Astrocyte (in vitro differentiated cells and primary cell): ENCODE measurements around the gene FAM151A.

Experiments
- CTCF ChIP-seq: IDR thresholded peaks from 2 replicates; pipeline ENCODE4 v1.5.1; 2011; ENCODE audit warnings: low read depth, mild to moderate bottlenecking, inconsistent platforms, low read length, moderate library complexity; ENCODE audit not compliant: insufficient read depth
- EZH2 ChIP-seq: IDR thresholded peaks from 2 replicates; pipeline ENCODE4 v1.6.1; 2012; ENCODE audit warnings: mild to moderate bottlenecking, low read length, inconsistent platforms; ENCODE audit not compliant: insufficient read depth

DNA sequence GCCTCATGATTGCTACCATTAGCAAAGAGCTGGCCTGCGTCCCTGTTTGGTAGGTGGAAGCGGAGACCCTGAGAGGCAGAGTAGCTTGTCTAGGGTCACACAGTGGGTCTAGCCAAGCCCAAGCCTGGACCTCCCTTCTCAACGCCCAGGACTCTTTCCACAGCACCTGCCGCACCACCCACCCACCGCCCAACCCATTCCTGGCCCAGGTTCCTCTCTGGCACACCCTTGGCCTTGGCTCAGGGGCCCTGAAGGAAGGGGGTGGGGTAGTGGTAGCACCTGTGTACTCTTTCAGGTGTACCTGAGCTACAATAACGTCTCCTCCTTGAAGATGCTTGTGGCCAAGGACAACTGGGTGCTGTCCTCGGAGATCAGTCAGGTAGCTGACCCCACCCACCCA, 19.3 kb downstream of the FAM151A start:
- TF ChIP-seq CTCF (no peak), EZH2 (no peak)
